ENCODE data around the gene HRH3. TPM values are rescaled to one million over a fixed set of nuclear protein-coding genes. Genes with fewer than 3 reads are reported as not detected.

HRH3 gene
- total RNA-seq, 4 donors from 2014 or later = not detected

DNA sequence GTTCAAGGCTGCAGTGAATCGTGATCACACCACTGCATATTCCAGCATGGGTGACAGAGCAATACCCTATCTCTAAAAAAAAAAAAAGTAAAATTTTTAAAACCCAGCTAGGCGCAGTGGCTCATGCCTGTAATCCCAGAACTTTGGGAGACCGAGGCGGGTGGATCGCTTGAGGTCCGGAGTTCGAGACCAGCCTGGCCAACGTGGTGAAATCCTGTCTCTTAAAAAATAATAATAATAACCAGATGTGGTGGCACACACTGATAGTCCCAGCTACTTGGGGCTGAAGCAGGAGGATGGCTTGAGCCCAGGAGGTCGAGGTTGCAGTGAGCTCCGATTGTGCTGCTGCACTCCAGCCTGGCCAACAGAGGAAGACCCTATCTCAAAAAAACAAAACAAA, 23.8 kb downstream of the HRH3 start:
- peaks cover 38 to 97% (median 70%) of the 10 kb centered on the region in 4 donors for H3K36me3 ChIP-seq
- 92% methylated on average over 10 of the region's 10 CpGs for WGBS
- no peaks in the 10 kb centered on the region for H3K4me1 ChIP-seq
- DNase-seq (ENCODE audit: extremely low spot score) = no peak
- no peak overlapping the region for H3K27ac ChIP-seq (replicated peaks in 1 of 4)
- no peaks in the 10 kb centered on the region for H3K27me3 ChIP-seq
- TF ChIP-seq, protein P1, sequence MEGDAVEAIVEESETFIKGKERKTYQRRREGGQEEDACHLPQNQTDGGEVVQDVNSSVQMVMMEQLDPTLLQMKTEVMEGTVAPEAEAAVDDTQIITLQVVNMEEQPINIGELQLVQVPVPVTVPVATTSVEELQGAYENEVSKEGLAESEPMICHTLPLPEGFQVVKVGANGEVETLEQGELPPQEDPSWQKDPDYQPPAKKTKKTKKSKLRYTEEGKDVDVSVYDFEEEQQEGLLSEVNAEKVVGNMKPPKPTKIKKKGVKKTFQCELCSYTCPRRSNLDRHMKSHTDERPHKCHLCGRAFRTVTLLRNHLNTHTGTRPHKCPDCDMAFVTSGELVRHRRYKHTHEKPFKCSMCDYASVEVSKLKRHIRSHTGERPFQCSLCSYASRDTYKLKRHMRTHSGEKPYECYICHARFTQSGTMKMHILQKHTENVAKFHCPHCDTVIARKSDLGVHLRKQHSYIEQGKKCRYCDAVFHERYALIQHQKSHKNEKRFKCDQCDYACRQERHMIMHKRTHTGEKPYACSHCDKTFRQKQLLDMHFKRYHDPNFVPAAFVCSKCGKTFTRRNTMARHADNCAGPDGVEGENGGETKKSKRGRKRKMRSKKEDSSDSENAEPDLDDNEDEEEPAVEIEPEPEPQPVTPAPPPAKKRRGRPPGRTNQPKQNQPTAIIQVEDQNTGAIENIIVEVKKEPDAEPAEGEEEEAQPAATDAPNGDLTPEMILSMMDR (IDR thresholded peaks at IDR 0.05) = no peak
- TF ChIP-seq POLR2A (IDR thresholded peaks at IDR 0.05; ENCODE audit: low read depth) (no peak), EP300 (IDR thresholded peaks at IDR 0.05) (no peak), POLR2AphosphoS5 (IDR thresholded peaks at IDR 0.05) (no peak)
- no peaks in the 10 kb centered on the region for H3K9me3 ChIP-seq
- intact Hi-C loops (cut with DNase I) = no loop called here
- no peak overlapping the region for H3K4me3 ChIP-seq

DNA sequence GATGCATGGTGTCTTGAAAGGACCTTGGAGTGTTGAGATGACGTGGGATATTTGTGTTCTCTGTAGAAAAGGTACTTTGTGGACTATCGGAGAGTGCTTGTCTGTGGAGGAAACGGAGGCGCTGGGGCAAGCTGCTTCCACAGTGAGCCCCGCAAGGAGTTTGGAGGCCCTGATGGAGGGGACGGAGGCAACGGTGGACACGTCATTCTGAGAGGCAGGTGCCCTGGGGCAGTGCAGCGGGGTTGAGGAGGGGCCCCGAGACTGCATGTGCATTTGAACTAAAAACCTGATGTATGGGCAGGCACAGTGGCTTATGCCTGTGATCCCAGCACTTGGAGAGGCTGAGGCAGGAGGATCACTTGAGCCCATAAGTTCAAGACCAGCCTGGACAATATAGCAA, 24.3 kb downstream of the HRH3 start:
- no peak overlapping the region for H3K27ac ChIP-seq (replicated peaks in 1 of 4)
- peaks cover 33 to 97% (median 70%) of the 10 kb centered on the region in 4 donors for H3K36me3 ChIP-seq
- intact Hi-C loops (cut with DNase I) = no loop called here
- H3K4me1 ChIP-seq = no peaks in the 10 kb centered on the region
- DNase-seq (ENCODE audit: extremely low spot score) = no peak
- H3K4me3 ChIP-seq = no peak overlapping the region
- 96% methylated on average over 10 of the region's 10 CpGs for WGBS
- TF ChIP-seq EP300 (IDR thresholded peaks at IDR 0.05) (no peak), POLR2A (IDR thresholded peaks at IDR 0.05; ENCODE audit: low read depth) (no peak), POLR2AphosphoS5 (IDR thresholded peaks at IDR 0.05) (no peak)
- TF ChIP-seq, protein P1 (IDR thresholded peaks at IDR 0.05) = no peak
- no peaks in the 10 kb centered on the region for H3K27me3 ChIP-seq
- H3K9me3 ChIP-seq = no peaks in the 10 kb centered on the region

DNA sequence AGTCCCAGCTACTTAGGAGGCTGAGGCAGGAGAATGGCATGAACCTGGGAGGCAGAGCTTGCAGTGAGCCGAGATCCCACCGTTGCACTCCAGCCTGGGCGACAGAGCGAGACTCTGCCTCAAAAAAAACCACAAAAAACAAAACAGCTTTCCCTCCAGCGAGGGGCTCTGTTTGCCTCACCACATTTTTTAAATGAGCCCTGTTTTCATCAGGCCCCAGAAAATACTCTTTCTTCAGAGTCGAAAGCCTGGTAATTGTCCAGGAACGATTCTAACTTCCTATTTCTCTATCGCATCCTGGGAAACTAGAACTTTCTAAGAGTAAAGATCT, 25.0 kb downstream of the HRH3 start:
- Histone ChIP-seq H3K27ac (replicated peaks in 1 of 4) (no peak overlapping the region), H3K9me3 (no peaks in the 10 kb centered on the region), H3K4me3 (no peak overlapping the region), H3K27me3 (no peaks in the 10 kb centered on the region), H3K36me3 (peaks cover 26 to 96% (median 70%) of the 10 kb centered on the region in 4 donors), H3K4me1 (no peaks in the 10 kb centered on the region)
- intact Hi-C loops (cut with DNase I) = no loop called here
- TF ChIP-seq EP300 (IDR thresholded peaks at IDR 0.05) (no peak), POLR2A (IDR thresholded peaks at IDR 0.05; ENCODE audit: low read depth) (no peak), POLR2AphosphoS5 (IDR thresholded peaks at IDR 0.05) (no peak)
- TF ChIP-seq, protein P1 (IDR thresholded peaks at IDR 0.05) = no peak
- DNase-seq (ENCODE audit: extremely low spot score) = no peak
- WGBS = 77% methylated on average over 8 of the region's 8 CpGs

DNA sequence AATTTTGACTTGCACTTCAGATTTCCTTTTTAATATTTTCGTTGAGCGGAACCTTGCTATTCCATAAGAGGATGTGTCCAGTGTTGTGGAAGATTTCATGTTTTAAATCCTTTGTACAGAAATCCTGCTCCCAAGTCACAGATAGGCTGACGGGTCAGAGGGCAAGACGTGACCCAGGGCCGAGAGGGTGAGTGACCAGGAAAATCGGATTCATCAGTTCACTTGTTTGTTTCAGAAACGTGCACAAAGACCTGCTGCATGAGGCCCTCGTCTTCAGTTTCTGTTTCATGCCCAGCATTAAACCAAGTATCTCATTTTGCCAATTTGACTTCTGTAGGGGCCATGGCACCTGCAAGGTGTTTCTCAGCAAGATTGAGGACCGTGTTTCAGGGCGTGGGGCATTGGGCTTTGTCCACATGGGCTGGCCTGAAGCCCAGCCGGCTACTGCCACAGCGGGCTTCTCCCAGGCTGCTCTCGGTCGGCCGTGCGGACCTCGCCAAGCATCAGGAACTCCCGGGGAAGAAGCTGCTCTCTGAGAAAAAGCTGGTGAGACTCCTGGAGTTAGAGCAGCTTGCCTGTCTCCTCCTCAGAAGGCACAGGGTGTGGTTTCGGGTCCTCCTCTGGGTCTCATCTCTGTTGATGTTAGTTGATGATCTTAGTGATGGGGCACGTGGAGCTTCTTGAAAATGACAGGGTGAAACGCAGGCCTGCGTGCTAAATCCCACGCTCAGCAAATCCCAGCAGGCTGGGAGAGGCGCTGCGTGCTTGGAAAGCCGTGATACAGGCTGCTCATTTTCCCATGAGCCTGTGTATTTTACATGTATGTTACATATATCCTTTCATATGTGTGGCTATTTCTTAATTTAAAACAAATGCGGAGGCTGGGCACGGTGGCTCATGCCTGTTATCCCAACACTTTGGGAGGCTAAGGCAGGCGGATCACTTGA, 26.7 kb downstream of the HRH3 start:
- 94% methylated on average over 29 of the region's 29 CpGs for WGBS
- no peak for DNase-seq (ENCODE audit: extremely low spot score)
- Histone ChIP-seq H3K9me3 (no peaks in the 10 kb centered on the region), H3K27me3 (no peaks in the 10 kb centered on the region), H3K4me1 (no peaks in the 10 kb centered on the region), H3K27ac (replicated peaks in 1 of 4) (no peak overlapping the region), H3K36me3 (peaks cover 11 to 93% (median 66%) of the 10 kb centered on the region in 4 donors), H3K4me3 (no peak overlapping the region)
- intact Hi-C loops (cut with DNase I) = no loop called here
- TF ChIP-seq POLR2AphosphoS5 (IDR thresholded peaks at IDR 0.05) (no peak), EP300 (IDR thresholded peaks at IDR 0.05) (no peak), POLR2A (IDR thresholded peaks at IDR 0.05; ENCODE audit: low read depth) (no peak)
- TF ChIP-seq, protein P1 (IDR thresholded peaks at IDR 0.05) = no peak
